Activated CD4-positive, CD25-positive, alpha-beta regulatory T cell treated with anti-CD3 and anti-CD28 coated beads, Interleukin-2, amount 50 U/mL, for 16 hours (primary cell): ENCODE data around the gene CHST9.
"Not testable (repeated sequence)": the region's sequence is repeated elsewhere in the genome, so short reads cannot be mapped to it uniquely, and the experiment has no call there.

Experiments used
- DNase-seq: peaks from one replicate; pipeline ENCODE4 v3.0.0-alpha.2; 2020; ENCODE audit warnings: low read depth, low spot score

Gene CHST9

DNA sequence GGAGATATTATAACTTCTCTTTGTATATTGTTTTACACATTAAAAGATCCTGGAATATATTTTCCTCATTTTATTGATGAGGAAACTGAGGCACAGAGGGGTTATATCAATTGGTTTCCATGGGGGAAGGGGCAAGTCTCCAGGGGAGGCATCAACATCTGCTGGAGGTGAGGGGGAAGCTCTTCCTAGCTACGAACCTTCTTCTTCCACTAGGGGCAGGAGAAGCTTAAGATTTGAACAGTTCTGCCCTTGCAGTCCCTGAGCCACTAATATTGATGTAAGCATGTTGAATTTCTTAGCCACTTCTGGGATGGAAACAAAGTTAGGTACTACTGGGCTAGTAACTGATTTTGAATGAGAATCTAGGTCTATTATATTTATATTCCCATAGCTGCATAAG lies 179.5 kb downstream of the CHST9 start:
- DNase-seq: no peak

DNA sequence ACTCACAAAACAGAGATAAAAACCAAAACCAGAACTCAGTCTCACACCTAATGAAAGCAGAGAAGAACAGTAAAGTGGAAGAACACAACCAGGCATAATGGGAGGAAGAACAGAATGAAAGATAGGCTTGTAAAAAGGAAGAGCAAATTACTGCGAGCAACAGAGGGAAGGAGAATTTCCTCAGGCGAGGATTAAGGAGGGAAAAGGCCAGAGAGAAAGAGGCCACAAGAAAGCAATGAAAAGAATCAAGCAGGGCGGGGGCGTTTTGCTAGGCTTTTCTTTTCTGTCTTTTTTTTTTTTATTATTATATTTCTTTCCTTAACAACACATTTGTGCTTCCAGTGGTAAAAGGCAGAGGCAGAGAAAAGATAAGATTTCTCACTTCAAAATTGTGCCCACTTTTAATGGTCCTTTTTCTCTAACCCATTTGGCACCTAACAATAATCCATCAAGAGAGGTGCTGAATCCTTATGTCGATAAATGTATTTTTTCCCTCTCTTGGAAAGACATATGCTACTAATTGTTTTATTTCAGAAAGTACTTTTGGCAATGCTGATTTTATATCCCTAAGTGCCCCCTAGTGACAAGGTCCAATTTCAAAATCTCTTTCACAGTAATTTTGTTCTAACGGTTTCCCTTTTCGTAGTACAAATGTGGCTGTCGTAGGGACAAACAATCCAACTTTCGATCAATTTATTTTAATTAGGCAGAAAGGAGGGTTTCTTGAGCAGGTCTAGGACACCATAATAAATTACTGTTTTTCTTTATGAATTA lies 180.9 kb downstream of the CHST9 start:
- DNase-seq: no peak

DNA sequence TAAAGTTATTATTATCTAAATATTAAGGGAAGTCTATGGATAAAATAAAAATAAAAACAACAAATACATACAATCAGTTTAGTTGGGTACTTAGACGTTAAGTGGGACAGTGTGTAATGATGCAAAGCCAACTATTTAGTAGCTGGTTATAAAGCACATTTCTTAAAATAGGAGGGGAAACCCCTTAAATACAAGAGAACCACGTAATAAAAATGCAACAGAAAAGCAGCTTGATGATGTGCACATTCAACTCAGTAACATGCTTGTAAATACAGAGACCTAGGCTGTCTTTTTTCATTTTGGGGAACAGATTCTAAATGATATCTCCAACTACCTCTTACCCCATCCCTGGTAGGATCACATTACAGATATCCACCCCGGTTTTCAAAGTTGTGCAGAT lies 185.3 kb downstream of the CHST9 start:
- no peak for DNase-seq

DNA sequence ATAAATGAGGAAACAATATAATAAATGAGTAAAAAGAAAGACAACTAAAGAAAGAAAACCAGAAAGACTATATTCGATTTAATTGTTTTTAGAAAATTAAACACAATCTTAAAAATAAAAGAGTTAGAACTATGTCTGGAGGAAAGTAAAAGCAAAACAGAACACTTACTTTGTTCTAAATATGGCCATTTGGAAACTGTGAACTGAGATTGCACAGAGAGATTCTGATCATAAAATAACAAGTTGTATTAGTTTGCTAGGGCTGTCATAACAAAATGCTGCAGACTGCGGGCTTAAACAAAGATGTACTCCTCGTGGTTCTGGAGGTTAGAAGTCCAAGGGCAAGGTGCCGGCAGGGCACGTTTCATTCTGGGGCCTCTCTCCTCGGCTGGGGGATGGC lies 191.5 kb downstream of the CHST9 start:
- DNase-seq: no peak

DNA sequence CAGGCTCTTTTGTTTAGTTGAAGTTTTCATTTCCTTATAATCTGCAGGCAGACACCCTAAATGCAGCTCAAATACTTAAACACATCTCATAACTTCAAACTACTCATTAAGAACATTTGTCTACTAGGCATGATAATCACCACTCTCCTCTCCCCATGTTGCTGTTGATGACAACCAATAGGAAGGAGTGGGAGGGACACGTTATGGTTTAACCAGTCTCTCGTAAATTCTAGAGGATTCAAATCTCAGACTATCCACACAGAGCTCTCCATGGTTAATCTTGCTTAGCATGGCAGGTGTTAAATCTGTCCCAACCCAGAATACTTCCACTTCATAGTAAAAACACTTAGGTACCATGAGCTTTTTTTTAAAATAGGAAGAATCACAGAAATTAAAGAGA lies 192.2 kb downstream of the CHST9 start:
- no peak for DNase-seq

DNA sequence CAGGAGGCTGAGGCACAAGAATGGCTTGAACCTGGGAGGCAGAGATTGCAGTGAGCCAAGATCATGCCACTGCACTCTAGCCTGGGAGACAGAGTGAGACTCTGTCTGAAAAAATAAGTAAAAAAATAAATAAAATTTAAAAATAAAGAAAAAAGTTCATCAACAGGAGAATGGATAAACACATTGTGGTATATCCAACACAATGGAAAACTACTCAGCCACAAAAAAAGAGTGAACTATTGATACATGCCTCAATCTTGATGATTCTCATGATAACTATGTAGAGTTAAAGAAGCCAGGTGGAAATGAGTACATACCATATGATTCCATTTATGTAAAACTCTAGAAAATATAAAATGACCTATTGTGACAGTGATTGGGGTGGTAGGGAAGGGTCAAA lies 195.3 kb downstream of the CHST9 start:
- DNase-seq: no peak

DNA sequence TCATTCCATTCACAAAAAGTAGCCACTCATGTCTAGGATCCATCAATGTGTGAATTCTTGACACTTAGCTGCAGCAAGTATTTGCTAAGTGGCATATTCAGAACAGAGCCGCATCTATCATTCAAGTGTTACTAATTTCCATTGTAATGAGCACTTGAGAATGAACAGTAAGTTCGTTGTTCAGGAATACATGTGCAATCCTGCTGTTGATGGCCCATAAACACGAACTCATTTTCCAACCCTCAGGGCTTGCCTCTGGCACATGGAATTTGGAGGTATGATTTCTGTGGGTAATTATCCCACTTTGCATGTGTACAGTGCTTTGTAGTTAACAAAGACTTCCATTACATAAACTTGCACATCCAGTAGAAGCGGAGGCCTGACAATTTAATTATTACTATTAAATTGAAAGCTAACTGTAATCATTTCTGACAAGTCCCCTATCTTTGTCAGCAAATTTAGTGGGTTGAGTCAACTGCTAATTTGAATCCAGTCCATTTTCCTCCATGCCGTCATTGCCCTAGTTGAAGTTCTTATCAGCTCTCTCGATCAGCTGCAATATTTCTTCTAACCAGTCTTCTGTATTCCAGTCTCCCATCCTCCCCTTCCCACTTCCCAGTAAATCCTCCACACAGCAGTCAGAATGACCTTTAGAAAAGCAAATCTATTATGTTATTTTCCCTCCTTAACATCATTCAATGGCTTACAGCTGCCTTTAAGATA lies 203.6 kb downstream of the CHST9 start:
- DNase-seq: no peak

DNA sequence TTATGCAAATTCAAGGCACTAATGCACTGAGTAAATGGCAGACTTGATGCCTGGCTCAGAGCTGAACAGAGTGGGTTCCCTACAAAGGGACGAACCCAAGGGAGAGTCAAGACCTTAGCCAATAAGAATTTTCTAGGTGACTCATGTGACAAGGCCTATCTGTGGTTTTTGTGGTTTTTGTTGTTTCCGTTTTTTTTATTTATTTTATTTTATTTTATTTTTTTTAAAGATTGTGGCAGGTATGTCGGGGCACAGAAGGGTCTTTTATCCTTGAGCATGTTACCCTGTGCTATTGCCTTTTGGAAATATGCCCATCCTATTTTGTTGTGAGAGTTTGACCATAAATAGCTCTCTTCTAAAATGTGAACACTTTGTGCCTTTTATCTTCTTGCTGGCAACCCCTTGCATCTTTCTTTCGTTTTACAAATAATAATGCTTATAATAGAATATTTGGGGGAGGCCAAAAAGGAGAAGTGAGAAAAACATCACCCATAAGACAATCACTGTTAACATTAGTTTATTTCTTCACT lies 206.2 kb downstream of the CHST9 start:
- DNase-seq: no peak

DNA sequence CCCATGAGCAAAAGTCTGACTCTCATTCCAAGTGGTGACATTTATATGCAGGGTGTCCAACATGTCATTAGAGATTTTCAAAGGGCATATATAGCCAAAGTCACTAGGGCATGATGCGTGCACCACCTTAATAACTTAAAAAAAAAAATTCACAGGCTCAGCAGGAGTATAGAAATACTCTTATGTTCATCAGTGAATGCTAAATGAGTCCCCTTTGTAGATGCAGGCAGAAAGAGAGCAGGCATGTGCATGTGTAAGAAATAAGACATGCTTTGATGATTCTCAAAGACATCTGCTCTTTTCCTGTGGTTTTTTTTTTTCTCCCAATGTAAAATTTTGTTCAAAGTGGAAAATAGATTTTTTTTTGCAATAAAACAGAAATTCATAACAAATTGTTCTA lies 207.3 kb downstream of the CHST9 start:
- no peak for DNase-seq

DNA sequence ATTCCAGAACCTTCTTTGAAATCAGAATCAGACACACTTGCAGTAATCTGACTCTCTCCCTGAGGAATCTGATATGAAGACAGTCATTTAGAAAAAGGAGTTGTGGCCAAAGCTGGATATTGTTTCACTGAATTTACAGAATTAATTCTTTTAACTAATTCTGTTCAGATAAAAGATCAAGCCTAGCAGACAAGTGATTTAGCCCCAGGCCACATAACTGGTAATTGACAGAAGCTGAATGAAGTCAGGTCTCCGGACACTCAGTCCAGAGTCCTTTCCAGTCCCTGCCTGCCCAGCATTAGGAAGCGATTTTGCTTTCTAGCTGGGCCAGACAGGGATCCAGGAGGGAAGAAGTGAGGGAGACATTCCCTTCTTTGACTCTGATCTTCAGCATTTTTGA lies 208.9 kb downstream of the CHST9 start:
- DNase-seq: no peak

DNA sequence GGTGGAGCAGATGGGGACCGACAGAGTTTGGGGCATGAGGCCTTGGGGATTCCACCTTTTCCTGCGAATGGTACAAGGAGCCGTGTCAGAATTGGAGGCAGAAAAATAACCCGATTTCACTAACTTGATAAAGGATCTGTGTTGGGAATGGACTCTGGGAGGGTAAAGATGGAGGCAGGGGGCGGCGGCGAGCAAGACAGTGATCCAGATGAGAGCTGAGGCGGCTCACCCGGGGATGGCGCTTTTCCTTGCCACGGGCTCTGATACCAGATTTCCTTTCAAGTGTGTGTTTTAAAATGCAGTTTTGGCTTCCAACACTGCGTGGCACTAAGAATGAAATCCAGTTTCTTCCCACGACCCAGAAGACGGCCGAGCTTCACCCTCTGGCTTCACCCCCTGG lies 212.6 kb downstream of the CHST9 start:
- not testable (repeated sequence) for DNase-seq

DNA sequence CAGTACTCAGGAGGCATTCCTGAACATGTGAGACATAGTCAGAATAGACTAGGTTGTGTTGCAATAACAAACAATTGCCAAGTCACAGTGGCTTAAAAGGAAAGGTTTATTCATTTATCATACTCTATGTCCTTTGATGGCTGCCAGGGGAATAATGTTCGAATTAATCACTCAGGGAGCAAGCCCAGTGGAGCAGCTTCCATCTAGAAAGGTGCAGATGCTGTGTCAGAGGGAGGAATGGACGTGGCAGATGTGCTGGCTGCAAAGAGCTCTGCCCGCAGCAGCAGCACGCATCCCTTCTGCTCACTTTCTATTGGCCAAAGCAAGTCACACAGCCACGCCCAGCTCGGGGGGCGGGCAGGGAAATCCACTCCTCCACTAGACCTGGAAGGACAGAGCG lies 213.7 kb downstream of the CHST9 start:
- no peak for DNase-seq

DNA sequence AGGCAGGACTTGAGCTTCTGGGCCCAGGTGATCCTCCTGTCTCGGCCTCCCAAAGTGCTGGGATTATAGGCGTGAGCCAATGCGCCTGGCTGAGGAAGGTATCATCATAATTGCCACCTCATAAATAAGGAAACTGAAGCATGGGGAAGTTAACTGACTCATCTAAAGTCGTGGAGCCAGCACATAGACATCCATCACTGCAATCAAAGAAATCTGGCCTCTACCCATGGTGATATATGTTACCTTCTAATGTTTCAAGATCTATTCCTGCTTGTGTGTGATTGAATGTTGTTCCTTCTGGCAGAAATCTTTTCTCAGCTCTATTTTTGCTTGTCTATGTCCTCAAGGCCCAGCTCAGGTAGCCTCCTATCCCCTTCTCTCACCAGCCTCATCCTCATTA lies 214.5 kb downstream of the CHST9 start:
- DNase-seq: no peak

DNA sequence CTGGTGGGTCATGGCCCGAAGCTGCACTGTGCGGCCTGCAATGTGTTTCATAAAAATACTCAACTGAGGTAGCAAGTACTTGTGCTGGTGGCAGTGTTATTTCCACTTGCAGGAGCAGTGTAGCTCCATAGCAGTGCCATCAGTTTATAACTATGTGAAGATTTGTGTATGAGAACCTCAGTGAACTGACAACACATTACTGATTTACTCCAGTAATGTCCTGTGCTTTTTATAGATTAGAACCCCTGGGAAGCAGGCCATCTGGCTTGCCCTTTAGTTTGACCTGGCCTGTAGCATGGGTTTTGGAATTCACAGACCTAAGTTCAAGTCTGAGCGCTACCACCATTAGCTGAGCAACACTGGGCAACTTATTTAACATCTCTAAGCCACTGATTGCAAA lies 219.9 kb downstream of the CHST9 start:
- no peak for DNase-seq

DNA sequence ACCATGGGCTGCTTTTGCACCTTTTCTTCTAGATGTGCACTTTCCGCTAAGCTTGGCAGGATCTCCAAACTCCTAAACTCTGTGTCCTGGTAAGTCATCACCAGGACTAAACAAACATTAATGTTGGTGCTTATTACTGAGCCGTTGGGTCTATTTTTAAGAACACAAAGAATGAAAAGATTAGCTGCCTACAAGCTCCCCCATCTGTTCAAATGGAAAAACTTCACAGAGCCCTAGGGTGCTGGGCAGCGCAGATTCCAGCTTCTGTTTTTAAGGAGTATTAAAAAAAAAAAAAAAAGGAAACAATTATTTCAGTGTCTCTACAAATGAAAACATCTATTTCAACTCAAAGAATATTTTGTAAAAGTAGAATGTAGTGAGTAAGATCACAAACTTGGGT lies 221.8 kb downstream of the CHST9 start:
- no peak for DNase-seq

DNA sequence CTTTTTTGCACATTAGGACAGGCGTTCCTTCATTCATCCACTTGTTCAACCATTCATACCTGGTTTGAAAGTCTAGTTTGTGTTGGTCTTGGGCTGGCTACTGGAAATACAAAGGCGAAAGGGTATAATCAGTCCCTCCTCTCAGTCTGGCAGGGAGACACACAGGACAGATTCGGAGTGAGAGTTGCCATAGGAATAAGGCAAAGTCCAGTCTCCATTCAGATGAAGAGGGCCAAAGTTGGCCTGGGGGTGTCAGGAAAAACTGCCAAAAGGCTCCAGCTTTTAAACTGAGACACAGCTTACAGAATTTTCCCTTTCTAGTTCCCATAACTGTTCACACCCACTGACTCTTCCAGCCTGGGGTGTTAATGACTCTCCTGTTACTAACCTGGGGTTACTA lies 223.3 kb downstream of the CHST9 start:
- DNase-seq: no peak

DNA sequence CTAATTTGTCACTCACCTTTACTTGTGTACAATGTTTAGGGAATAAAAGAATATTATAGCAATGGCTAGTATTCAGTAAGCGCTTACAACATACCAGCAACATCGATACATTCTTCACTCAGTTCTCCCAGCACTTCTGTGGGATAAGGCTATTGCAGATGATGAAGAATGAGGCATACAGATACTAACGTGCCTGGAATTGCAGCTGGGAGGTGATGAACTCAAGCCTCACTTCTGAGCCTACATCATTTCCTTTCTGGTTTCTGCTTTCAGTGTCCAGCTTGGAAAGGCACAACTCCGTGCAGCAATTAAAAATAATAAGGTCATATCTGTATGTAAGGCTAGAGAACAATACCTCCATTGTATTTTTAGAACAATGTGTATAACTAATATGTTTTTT lies 224.2 kb downstream of the CHST9 start:
- DNase-seq: no peak

DNA sequence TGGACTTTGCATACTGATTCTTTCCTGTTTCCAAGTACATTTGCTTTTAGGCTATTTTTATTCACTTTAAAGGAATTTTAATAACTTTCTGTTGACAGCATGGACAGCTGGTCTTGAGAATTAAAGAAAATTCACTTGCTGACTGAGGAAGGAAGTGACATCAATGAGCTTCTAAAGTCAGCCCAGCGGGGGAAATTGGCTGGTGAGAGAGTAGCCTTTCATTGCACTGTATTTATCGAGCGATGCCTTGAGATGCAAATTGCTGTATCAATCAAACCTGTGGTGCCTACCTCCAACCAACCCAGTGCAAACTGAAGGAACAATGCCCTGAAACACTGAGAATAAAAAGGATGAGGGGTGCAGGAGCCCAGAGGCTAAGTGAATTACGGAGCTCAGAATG lies 228.2 kb downstream of the CHST9 start:
- DNase-seq: no peak

DNA sequence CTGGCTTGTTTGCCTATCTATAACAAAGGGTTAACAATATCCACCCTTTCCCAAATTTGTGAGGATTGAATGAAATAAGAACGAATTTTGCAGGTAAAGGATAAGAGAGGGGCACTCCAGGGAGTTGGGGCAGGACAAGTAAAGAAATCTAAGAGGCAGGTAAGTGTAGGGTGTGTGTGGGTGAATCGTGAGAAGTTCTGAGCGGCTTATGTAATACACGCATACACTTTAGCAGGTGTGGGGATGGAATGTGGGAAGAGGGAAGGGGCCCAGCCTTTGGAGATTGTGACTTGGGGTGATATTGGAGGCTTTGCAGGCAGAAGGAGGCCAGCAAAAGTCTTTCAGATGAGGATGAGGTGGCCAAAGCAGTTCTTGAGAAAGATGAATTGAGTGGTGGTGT lies 236.4 kb downstream of the CHST9 start:
- no peak for DNase-seq

DNA sequence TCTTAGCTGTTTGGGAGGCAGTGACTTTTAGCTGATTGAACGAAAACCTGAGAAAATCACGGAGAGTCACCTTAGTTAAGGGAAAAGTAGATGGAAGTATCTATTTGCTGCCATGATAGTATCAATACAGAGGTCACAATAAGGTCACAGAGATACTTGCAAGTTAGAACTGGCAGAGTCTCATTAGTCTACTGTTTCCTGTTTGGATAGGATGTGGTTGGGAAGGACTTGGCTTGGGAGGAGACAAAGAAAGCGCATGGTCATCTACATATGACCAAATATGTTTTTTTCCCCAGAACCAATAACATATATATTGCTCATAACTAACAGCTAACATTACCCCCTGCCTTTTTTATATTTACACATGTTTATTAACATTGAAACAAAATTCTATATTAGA lies 241.2 kb downstream of the CHST9 start:
- DNase-seq: no peak

DNA sequence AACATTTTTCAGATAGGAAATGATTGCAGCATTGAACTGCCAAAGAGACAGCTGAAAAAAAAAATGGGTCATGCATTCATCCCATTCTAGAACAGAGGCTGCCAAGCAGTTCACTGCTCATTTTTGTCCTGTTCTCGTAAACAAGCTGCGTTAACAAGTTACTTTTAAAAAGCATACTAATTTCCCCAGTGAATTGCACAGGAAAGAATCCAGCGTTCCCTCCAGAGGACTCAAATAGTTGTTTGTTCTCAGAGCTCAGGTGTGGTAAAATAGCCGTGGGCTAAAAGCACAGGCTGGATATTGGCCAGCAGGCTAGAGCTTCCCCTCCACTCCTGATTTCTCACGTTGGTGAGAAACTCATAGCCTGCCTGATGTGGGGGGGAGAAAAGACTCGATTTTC lies 243.5 kb downstream of the CHST9 start:
- DNase-seq: no peak

DNA sequence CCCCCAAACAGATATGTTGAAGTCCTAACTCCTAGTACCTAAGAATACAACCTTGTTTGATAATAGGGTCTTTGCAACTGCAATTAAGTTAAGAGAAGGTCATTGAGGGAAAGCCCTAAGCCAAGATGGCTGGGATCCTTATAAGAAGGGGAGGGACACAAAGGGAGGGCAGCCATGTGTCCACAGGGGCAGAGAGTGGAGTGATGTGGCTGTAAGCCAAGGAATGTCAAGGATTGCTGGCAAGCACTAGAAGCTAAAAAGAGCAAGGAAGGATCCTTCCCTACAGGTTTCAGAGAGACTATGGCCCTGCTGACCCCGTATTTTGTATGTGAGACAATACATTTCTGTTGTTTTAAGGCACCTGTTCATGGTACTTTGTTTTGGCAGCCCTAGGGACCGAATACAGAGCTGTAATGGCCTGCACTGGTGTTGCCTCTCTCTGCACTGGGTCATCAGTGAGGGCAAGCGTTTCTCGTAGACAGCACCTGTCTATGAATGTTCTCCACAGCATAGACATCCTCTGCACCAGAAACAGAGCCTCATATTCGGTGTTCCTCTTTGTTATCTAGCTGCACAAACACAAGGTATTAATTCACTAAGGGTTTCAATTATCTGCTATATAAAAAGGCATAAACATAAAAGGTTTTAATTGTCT lies 244.2 kb downstream of the CHST9 start:
- no peak for DNase-seq

DNA sequence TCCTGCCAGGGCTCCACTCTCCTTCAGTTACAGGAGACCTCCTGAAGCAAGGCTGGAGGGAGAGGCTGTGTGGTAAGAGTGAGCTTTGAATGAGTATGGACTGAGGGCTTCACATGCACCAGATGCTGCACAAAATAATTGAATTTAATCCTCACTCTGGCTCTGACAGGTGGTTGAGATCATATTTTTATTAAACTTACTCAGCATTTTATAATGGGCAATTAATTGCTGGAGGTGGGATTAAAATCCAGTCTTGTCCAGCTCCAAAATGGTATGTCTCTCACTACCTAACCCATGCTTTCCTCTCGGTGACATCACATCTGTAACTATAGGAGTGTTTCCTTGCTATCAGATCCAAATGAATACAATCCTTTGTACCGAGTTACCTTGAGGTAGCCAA lies 253.4 kb downstream of the CHST9 start:
- DNase-seq: no peak
